AG10803 (cell line): ENCODE data around the gene KTN1.

Experiments
- DNase-seq: peaks from one replicate; pipeline ENCODE4 v3.0.0; 2010; ENCODE audit warnings: low read depth
- H3K4me3 ChIP-seq: 2 replicates; pipeline ENCODE4 v1.5.1; 2011; ENCODE audit warnings: mild to moderate bottlenecking, low read length, control low read depth
- CTCF ChIP-seq: conservative IDR thresholded peaks from 2 replicates; pipeline ENCODE4 v1.5.1; 2011; ENCODE audit warnings: mild to moderate bottlenecking, low read length, control low read depth, inconsistent platforms

The KTN1 gene

GRCh38 chr14:55645845-55646832, 66.1 kb downstream of the KTN1 start:
- TF ChIP-seq CTCF = no peak

GRCh38 chr14:55650992-55651391, 71.0 kb downstream of the KTN1 start:
- no peak for DNase-seq
- no peak overlapping the region for H3K4me3 ChIP-seq
- TF ChIP-seq CTCF = no peak

More at GRCh38 chr14:55645845-55646832, 66.1 kb downstream of the KTN1 start:
- H3K4me3 ChIP-seq = no peak overlapping the region
- no peak for DNase-seq

DNA sequence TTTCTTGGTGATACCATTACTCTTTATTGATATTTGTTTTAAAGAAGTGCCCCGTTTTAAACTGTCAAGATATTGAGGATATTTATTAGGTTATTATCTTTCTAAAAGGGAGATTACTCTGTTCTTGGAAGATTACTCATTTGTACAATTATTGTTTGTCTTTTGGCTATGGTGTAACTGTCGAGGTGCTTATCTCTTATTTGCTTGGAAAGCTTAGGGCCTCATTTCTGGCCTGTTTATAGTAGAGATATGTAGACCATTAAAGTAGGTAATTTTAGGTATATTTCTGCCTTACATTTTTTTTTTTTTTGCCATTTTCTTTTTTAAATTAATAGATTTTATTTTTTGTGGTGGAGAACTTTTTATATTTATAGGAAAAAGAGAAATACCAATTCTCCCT, 74.2 kb downstream of the KTN1 start:
- H3K4me3 ChIP-seq = no peak overlapping the region
- no peak for TF ChIP-seq CTCF
- DNase-seq = no peak

DNA sequence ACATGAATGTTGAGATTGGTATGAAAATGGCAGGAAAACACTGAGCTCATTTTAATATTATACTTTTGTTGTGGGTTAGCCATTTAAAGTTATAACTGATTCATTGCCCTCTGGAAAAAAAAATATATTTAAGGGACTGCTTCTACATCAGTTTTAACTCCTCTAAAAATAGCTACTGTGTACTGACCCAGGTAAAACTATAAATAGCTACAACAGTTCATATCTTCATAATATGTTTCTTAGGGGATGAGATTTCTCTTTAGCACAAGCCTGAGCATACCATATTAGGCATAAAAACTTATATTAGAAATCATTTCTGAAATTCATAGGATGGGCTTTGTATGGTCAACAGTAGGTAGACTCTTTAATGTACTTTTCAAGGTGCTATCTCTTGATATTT, 81.0 kb downstream of the KTN1 start:
- no peak for TF ChIP-seq CTCF
- DNase-seq = no peak

GRCh38 chr14:55662752-55663151, 82.7 kb downstream of the KTN1 start:
- no peak overlapping the region for H3K4me3 ChIP-seq
- DNase-seq = no peak
- no peak for TF ChIP-seq CTCF

More for the DNA sequence above, 81.0 kb downstream of the KTN1 start:
- no peak overlapping the region for H3K4me3 ChIP-seq

DNA sequence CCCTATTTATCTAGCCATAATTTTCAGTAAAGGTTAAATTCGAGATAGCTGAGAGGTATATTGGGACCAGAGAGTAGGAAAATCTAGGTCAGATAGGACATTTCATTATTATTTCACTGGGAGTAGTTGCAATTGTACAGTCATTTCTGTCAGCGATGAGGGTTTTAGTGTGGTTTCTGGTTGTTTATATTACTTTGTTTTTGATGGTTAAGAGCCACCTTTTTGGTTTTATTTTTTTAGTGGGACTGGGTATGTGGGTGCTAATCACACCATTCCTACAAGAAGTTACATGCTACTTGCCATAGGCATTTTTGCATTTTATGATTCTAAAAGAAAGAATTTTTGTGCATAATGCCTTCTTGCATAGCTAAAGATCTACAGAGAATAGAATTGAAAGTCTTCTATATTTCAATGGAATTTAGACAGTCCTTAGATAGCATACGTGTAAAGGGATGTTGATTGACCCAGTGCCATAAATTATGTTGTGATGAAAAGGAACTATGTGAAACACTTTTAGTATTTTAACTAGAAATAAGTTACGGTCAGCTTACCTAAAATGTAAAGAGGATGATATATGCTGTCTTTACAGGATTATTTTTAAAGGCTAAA, 85.2 kb downstream of the KTN1 start:
- no peak for DNase-seq
- no peak overlapping the region for H3K4me3 ChIP-seq
- no peak for TF ChIP-seq CTCF
